T-helper 9 cell (primary cell): ENCODE measurements around the gene NXPH4.

Source experiments
- DNase-seq: peaks from one replicate; pipeline ENCODE4 v3.0.0-alpha.2; 2020

The NXPH4 gene

DNA sequence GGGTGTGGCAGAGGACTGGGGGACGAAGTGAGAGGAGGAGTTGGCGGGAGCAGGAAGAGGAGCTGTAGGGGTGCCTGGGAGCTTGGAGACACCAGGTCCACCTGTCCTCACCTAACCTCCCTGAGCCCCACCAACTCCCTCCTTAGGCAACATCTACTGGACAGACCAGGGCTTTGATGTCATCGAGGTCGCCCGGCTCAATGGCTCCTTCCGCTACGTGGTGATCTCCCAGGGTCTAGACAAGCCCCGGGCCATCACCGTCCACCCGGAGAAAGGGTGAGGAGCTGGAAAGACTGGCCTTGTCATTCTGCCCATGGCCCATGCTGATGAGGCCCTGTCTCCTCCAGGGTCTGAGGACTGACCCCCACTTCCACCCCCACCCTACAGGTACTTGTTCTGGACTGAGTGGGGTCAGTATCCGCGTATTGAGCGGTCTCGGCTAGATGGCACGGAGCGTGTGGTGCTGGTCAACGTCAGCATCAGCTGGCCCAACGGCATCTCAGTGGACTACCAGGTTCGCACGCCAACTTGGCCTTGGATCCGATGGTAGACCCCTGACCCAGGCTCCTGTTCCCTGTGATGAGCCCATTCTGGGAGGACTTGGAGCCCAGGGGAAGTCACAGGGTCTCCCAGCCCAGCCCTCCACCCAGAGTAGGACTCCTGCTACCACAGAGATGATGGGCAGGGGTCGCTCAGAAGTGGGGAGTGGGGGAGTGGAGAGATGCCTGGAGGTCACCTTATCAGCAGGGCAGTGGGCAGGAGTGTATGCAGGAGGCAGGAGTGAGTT, 32.5 kb upstream of the NXPH4 start:
- DNase-seq = no peak

DNA sequence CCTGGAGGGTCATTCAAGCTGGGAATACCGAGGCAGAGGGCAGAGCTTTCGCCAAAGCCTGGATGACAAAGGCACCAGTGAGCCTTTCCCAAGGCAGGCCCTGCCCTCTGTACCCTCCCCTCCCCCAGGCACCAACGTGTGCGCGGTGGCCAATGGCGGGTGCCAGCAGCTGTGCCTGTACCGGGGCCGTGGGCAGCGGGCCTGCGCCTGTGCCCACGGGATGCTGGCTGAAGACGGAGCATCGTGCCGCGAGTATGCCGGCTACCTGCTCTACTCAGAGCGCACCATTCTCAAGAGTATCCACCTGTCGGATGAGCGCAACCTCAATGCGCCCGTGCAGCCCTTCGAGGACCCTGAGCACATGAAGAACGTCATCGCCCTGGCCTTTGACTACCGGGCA, 31.2 kb upstream of the NXPH4 start:
- no peak for DNase-seq

DNA sequence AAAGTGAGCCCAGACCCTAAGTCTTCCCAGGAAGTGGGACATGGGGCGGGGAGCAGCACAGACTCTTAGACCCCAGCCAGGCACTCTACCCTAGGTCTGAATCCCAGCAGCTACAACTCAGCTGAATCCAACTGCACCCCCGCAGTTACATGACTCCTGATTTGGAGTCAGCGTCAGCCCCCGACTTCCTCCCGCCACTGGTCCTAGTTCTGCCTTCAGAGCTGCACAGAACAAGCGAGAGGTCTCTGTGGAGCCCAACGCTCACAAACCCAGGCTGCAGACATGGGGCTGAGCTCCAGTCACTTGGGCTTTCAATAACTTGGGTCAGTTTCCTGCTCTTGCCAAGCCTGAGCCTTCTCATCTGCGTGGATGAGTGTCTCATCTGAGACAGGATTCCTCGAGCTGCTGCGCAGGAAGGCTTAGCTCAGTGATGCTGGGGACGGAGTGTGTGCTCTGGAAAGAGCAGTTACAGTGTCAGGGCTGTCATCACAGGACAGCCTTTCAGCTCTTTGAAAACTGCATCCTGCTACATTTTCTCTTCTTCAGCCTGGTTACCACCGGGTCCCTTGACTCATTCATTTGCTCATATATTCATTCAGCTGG, 30.6 kb upstream of the NXPH4 start:
- no peak for DNase-seq

DNA sequence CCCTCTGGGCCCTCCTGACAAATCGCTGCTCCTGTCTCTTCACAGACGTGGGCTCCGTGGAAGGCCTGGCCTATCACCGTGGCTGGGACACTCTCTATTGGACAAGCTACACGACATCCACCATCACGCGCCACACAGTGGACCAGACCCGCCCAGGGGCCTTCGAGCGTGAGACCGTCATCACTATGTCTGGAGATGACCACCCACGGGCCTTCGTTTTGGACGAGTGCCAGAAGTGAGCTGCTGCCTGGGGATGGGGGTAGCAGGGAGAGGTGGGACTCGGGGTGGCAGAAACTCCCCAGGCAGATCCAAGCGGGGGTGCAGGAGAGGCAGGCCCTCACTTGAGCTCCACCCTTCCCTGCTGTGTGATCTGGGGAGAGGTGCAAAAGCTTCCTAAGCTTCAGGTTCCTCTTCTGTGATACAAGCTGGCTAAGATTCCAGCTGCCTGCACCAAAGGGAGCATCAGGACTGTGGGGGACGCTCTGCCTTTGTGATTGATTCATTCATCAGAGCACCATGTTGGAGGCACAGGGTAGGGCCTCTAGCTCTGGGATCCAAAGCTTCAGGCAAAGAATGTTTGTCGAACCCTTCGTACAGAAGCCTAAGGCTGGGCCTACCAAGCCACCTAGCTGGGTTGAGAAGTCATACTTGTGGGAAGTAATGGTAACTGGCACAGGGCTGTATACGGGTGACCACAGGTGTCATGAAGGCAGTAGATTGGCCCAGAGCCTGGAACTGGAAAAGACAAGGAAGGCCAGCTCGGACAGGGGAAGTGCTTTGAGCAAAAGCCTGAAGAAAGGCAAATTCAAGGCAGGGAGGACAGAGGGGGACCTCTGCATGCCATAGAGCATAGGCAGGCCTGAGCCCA, 29.1 kb upstream of the NXPH4 start:
- DNase-seq = no peak

DNA sequence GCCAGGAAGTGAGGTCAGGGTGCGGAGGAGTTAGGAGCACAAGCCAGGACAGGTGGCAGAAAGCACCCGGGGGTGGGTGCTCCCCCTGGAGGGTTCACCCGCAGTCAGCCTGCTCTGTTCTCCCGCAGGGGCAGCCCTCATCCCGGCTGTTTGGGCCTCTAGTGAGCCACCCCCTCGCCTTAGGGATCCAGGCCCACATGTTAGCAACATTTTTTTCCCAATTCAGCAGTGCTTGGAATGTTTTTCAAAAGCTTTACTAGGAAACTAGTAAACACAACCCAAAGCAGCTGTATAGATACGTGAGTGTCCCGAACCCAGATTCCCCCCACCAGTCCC, 28.5 kb upstream of the NXPH4 start:
- no peak for DNase-seq

DNA sequence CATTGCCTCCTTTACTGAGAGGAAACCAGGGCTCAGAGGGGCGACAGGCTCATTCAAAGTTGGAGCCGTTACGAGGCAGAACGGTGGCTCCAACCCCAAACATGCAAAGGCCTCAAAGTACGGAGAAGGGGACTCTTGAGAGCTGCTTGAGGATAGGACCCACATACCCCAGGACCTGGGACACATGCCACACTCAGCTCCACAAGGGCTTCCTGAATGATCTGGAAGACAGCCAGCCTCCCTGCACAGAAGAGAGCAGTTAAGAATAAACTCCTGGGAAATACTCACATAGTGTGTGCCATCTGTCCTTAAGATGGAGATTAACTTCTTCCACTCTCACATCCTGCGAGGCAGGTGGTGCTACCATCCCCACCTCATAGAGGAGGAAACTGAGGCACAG, 26.6 kb upstream of the NXPH4 start:
- no peak for DNase-seq

DNA sequence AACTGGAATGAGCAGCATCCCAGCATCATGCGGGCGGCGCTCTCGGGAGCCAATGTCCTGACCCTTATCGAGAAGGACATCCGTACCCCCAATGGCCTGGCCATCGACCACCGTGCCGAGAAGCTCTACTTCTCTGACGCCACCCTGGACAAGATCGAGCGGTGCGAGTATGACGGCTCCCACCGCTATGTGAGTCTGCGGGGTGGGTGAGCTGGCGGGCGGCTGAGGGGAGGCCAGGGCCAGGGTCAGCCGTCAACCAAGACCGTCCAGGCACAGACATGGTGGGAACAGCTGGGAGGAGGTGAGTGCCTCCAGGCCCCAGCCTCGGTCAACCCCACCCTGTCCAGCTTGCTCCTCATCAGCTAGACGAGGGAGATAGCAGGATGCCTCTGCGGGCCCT, 25.8 kb upstream of the NXPH4 start:
- DNase-seq = no peak

DNA sequence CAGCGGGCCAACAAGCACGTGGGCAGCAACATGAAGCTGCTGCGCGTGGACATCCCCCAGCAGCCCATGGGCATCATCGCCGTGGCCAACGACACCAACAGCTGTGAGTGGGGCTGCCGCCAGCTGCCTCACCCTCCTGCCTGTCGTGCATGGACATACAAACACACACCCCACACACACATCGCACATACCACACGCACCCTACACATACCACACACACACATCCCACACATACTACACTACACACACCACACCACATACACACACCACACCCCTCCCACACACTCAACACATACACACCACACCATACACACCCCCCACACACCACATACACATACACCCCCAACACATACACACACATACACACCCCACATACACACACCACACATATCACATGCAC, 25.2 kb upstream of the NXPH4 start:
- no peak for DNase-seq

DNA sequence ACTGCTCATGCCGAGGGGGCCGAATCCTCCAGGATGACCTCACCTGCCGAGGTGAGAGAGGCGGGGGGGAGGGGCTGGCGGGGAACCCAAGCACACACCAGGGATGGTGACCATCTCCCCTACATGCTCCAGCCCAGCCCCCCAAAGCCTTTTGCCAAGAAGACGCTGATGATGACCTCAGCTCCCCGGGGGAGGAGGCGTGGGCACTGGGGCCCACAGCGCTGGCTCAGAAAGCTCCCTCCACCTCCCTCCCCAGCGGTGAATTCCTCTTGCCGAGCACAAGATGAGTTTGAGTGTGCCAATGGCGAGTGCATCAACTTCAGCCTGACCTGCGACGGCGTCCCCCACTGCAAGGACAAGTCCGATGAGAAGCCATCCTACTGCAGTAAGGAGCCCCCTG, 23.7 kb upstream of the NXPH4 start:
- no peak for DNase-seq

DNA sequence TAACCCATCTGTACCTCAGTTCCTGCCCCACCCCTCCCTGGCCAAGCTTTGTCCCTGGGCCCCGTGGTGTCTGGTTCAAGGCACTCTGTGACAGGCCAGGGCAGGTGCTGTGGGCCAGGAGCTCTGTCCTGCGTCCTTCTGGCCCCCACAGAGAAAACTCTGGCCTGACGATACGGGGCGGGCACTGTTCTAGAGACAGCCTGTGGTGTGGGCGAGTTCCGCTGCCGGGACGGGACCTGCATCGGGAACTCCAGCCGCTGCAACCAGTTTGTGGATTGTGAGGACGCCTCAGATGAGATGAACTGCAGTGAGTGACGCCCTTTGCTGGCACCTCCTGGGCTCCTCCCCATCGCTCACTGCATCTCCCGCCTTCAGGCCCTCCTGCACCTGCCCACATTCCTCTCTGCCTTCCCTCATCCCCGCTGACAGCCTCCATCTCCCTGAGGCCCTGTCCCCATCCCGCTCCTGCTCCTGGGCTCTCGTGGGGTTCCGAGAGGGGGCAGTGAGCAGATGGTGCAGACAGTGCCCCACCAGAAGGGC, 22.8 kb upstream of the NXPH4 start:
- DNase-seq = no peak

DNA sequence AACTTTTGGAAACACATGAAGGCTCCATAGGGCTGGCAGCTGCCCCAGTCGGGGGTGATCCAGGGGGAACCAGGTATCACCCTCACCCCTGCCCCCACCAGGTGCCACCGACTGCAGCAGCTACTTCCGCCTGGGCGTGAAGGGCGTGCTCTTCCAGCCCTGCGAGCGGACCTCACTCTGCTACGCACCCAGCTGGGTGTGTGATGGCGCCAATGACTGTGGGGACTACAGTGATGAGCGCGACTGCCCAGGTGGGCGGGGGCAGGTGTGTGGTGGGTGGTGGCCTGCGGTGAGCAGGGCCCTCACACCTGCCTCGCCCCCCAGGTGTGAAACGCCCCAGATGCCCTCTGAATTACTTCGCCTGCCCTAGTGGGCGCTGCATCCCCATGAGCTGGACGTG, 22.3 kb upstream of the NXPH4 start:
- DNase-seq = no peak

DNA sequence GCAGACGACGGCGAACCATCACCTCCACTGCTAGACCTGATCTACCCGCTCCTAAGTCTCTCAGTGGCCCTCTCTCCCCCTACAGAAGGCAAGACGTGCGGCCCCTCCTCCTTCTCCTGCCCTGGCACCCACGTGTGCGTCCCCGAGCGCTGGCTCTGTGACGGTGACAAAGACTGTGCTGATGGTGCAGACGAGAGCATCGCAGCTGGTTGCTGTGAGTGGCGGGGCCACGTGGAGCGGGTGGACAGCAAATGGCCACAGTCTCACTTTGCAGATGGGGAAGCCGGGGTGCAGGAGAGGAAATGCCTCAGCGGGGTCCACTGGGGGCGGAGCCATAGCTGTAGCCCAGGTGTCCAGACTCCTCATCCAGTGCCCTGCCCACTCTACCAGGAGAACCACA, 21.4 kb upstream of the NXPH4 start:
- no peak for DNase-seq

DNA sequence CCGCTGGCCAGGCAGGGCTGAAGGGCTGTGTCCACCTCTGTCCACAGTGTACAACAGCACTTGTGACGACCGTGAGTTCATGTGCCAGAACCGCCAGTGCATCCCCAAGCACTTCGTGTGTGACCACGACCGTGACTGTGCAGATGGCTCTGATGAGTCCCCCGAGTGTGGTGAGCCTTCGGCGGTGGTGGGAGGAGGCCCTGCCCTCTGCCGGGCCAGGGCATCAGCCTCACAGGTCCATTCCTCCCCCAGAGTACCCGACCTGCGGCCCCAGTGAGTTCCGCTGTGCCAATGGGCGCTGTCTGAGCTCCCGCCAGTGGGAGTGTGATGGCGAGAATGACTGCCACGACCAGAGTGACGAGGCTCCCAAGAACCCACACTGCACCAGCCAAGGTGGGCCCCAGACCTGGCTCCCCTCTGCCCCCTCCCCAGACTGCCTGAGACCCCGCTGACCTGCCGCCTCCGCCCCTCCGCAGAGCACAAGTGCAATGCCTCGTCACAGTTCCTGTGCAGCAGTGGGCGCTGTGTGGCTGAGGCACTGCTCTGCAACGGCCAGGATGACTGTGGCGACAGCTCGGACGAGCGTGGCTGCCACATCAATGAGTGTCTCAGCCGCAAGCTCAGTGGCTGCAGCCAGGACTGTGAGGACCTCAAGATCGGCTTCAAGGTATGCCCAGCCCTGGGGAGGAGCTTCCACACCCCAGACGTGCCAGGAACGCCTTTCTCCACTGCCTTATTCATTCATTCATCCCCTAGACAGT, 20.8 kb upstream of the NXPH4 start:
- no peak for DNase-seq

DNA sequence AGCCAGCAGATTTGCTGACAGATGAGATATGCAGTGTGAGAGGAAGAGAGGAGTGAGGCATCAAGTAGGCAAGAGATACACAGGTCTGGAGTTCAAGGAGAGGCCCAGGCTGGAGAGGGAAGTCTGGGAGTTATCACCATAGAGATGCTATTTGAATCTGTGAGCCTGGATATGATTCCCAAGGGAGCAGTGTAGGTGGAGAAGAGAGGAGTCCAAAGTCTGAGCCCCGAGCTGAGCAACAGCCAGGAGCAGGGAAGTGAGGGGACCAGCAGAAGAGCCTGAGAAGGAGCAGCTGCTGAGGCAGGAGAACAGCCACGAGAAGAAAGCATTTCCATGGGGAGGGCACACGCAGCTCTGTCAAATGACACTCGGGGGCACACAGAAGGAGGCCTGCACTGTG, 20.2 kb upstream of the NXPH4 start:
- no peak for DNase-seq

DNA sequence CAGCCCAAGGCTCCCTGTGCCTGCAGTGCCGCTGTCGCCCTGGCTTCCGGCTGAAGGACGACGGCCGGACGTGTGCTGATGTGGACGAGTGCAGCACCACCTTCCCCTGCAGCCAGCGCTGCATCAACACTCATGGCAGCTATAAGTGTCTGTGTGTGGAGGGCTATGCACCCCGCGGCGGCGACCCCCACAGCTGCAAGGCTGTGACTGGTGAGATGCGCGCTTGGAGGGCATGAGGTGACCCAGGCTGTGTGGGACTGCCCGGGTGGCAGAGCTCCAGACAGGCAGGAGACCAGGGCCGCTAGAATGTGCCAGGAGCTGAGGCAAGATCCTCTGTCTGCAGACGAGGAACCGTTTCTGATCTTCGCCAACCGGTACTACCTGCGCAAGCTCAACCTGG, 19.6 kb upstream of the NXPH4 start:
- DNase-seq = no peak

DNA sequence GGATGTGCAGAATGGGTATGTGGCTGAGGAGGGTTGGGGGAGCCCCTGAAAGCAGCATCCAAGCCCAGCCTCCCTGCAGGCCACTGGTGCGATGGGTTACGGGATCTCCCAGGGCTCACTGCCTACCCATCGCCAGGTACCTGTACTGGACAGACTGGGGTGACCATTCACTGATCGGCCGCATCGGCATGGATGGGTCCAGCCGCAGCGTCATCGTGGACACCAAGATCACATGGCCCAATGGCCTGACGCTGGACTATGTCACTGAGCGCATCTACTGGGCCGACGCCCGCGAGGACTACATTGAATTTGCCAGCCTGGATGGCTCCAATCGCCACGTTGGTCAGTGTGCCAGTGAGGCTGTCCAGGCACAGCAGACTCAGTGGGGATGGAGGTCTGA, 18.3 kb upstream of the NXPH4 start:
- DNase-seq = no peak

DNA sequence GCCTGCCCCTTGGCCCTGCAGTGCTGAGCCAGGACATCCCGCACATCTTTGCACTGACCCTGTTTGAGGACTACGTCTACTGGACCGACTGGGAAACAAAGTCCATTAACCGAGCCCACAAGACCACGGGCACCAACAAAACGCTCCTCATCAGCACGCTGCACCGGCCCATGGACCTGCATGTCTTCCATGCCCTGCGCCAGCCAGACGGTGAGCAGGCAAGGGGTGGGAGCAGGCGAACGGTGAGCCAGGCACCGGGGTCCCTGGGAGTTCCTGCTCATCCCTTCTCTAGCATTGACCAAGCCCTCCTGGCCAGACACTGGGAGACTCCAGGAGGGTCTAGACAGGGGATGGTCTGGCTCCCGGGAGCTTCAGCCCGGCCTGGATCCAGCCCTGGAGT, 17.4 kb upstream of the NXPH4 start:
- no peak for DNase-seq

DNA sequence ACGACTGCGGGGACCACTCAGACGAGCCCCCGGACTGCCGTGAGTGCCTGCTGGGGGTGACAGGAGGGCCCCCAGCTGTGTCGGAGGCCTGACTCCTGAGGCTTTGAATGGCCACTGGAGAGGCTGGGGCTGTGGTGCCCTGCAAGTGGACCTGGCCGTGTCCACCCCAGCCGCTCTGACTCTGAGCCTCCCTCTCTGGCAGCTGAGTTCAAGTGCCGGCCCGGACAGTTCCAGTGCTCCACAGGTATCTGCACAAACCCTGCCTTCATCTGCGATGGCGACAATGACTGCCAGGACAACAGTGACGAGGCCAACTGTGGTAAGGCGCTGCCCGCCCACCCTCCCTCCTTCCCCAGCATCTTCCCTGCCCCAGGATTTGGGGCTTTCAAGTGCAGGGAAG, 16.1 kb upstream of the NXPH4 start:
- no peak for DNase-seq

DNA sequence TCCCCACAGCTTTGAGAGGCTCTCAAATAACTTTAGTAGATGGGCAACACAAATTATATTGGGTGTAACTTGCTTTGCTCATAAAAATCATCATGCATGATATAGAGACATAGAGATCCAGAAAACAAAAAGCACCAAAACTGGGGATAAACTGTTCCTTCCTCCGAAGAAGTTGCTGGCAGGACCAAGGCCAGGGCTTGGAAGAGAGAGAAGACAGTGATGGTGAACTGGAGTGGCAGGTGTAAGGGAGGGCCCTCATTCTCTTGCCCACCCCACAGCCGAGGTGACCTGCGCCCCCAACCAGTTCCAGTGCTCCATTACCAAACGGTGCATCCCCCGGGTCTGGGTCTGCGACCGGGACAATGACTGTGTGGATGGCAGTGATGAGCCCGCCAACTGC, 15.4 kb upstream of the NXPH4 start:
- DNase-seq = no peak

DNA sequence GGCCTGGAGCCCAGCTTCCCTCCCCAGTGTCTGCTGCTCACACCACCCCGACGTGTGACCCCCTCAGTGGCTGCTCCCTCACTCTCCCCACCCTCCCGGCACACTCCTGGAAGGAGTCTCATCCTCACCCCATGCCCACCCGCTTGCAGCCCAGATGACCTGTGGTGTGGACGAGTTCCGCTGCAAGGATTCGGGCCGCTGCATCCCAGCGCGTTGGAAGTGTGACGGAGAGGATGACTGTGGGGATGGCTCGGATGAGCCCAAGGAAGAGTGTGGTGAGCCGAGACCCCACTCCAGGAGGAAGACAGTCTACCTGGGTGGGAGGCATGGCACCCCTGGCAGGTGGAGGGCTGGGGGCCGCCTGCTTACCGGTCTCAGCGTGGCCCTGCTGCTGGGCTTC, 15.0 kb upstream of the NXPH4 start:
- DNase-seq = no peak

DNA sequence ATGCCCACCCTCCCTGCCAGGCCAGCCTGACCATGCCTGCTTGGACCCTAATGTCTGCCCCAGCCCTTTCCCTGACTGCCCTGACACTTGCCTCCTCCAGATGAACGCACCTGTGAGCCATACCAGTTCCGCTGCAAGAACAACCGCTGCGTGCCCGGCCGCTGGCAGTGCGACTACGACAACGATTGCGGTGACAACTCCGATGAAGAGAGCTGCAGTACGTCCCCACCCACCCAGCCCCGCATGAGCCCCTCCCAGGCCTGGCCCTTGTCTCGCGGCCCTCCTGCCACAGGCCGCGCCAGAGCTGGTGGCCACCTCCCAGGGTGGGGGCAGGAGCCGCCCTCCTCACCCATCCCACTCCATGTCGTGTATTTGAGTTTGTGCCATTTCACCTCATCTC, 14.3 kb upstream of the NXPH4 start:
- DNase-seq = no peak

DNA sequence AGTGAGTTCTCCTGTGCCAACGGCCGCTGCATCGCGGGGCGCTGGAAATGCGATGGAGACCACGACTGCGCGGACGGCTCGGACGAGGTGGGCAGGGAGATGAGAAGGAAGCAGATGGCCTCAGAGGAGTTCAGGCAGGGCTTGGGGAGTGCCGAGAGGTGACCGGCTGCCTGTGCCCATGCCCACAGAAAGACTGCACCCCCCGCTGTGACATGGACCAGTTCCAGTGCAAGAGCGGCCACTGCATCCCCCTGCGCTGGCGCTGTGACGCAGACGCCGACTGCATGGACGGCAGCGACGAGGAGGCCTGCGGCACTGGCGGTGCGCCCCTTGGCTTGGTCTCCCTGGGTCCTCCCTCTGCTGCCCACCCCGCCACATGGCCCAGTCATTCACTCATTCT, 13.4 kb upstream of the NXPH4 start:
- no peak for DNase-seq

DNA sequence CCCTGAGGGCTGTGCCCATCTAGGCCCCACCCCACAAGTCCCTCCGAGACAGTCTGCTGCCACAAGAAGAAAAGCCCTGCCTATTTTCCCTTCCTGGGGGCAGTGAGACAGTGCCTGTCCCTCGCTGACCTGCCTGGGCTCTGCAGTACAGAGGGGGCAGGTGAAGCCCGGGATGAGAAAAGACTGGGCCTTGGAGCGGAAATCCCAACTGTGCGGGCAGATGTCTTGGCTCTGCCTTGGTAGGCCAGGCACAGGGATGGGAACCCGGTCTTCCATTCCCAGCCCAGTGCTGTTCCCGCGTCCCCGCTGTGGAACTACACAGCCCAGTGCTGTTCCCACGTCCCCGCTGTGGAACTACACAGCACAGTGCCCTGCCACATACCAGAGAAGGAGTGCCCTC, 12.8 kb upstream of the NXPH4 start:
- no peak for DNase-seq
